Transverse colon (tissue), 4 donors: Measurements from ENCODE around the gene PLXNA2.

Experiments
- EP300 ChIP-seq: sonication (generic); formaldehyde crosslinking; IDR thresholded peaks from one replicate; pipeline ENCODE4 v1.6.1; 2017; ENCODE audit warnings: antibody characterized with exemption, low read depth
- POLR2A ChIP-seq: fragments of 450-650 bp; IDR thresholded peaks from one replicate; pipeline ENCODE4 v1.6.1; 2016; ENCODE audit warnings: antibody characterized with exemption, mild to moderate bottlenecking, moderate library complexity
- POLR2AphosphoS5 ChIP-seq, 3 donors: sonication (generic); formaldehyde crosslinking; IDR thresholded peaks; one replicate each; pipeline ENCODE4 v1.6.1; 2016; ENCODE audit warnings: antibody characterized with exemption in 3 of 3
- TF ChIP-seq, protein P1 (sequence below), 5 experiments: fragments of 200-600 bp in 3 of 5; fragments of 450-650 bp in 2 of 5; sonication (generic) in 3 of 5; IDR thresholded peaks; 1 replicate in 2 of 5; 2 replicates in 3 of 5; pipeline ENCODE4 v1.5.1; 2016 to 2017; ENCODE audit warnings: antibody characterized with exemption in 5 of 5, inconsistent platforms in 3 of 5, mild to moderate bottlenecking in 2 of 5, moderate library complexity in 1 of 5

DNA sequence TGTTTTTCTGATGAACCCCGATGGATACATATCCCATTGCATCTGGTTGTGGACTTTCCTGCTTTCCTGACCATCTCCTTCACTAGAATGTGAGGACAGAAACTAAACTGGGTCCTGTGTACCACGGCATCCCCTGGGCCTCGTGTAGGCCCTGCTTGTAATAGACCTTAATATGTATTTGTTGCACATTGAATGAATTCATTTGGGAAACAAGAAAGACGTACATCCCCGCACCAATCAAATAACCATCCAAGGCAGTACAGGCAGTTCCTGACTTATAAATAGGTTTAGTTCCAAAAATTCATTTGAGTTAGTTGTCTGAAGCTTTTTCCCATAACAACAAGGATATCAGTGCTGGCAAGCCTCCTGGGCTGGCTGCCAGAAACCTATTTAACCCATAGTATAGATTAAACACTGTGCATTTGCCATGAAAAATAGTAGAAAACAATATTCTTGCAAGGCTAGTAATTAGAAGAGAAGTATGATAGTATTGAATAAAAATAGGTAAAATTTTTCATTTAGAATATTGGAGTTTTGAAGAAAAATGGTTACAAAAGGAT lies 251.4 kb downstream of the PLXNA2 start:
- TF ChIP-seq, protein P1, sequence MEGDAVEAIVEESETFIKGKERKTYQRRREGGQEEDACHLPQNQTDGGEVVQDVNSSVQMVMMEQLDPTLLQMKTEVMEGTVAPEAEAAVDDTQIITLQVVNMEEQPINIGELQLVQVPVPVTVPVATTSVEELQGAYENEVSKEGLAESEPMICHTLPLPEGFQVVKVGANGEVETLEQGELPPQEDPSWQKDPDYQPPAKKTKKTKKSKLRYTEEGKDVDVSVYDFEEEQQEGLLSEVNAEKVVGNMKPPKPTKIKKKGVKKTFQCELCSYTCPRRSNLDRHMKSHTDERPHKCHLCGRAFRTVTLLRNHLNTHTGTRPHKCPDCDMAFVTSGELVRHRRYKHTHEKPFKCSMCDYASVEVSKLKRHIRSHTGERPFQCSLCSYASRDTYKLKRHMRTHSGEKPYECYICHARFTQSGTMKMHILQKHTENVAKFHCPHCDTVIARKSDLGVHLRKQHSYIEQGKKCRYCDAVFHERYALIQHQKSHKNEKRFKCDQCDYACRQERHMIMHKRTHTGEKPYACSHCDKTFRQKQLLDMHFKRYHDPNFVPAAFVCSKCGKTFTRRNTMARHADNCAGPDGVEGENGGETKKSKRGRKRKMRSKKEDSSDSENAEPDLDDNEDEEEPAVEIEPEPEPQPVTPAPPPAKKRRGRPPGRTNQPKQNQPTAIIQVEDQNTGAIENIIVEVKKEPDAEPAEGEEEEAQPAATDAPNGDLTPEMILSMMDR (IDR thresholded peaks at IDR 0.05): no peak
- TF ChIP-seq POLR2A: no peak
- TF ChIP-seq POLR2AphosphoS5 (IDR thresholded peaks at IDR 0.05): no peak
- TF ChIP-seq EP300: no peak
